Kidney (tissue), 14 donors: Measurements from ENCODE around the gene ACVR2B. TPM values are rescaled to one million over a fixed set of nuclear protein-coding genes. Genes with fewer than 3 reads are reported as not detected.
"Not testable (repeated sequence)": the region's sequence is repeated elsewhere in the genome, so short reads cannot be mapped to it uniquely, and the experiment has no call there.

ENCODE experiments used
- DNase-seq, 5 donors: peaks; one replicate each; pipeline ENCODE4 v3.0.0-alpha.2; 2013 to 2020
- FAIRE-seq: peaks from 2 replicates; lab custom pipeline; 2012; peaks lifted over from hg19 to GRCh38; lab: Jason Lieb, UNC
- H3K27ac ChIP-seq, 2 donors: one replicate each; pipeline ENCODE4 v1.7.0; 2013; ENCODE audit warnings: low read depth in 2 of 2, low read length in 2 of 2, inconsistent platforms in 1 of 2
- H3K27me3 ChIP-seq: one replicate; pipeline ENCODE4 v1.7.1; 2013; ENCODE audit warnings: low read length, inconsistent platforms; ENCODE audit not compliant: control insufficient read depth, insufficient read depth
- H3K36me3 ChIP-seq, 3 donors: one replicate each; pipeline versions ENCODE4 v1.7.0 to v1.7.1; 2013; ENCODE audit warnings: low read length in 3 of 3, control low read depth in 1 of 3, inconsistent platforms in 1 of 3; ENCODE audit not compliant: insufficient read depth in 3 of 3, control insufficient read depth in 2 of 3
- H3K4me1 ChIP-seq, 3 donors: one replicate each; pipeline versions ENCODE4 v1.7.0 to v1.7.1; 2013; ENCODE audit warnings: low read length in 3 of 3, inconsistent platforms in 1 of 3, low read depth in 1 of 3; ENCODE audit not compliant: control insufficient read depth in 2 of 3, insufficient read depth in 2 of 3
- H3K4me3 ChIP-seq, 3 donors: one replicate each; pipeline versions ENCODE4 v1.7.0 to v1.8.1; 2013; ENCODE audit warnings: low read length in 3 of 3, control low read depth in 1 of 3, inconsistent platforms in 1 of 3
- H3K9ac ChIP-seq, 3 donors: one replicate each; pipeline versions ENCODE4 v1.7.0 to v1.7.1; 2013; ENCODE audit warnings: low read length in 3 of 3, control low read depth in 1 of 3, inconsistent platforms in 1 of 3
- H3K9me3 ChIP-seq, 3 donors: one replicate each; pipeline versions ENCODE4 v1.7.0 to v1.7.1; 2013; ENCODE audit warnings: low read length in 3 of 3, control low read depth in 1 of 3, inconsistent platforms in 1 of 3; ENCODE audit not compliant: control insufficient read depth in 2 of 3, insufficient read depth in 1 of 3
- CTCF ChIP-seq: IDR thresholded peaks from 3 replicates; pipeline ENCODE4 v1.5.1; 2012; ENCODE audit warnings: mild to moderate bottlenecking, moderate library complexity, borderline replicate concordance; ENCODE audit not compliant: insufficient read depth; ENCODE audit errors: extremely low read depth
- intact Hi-C: fragments of 100-400 bp; cut with DNase I; formaldehyde crosslinking; loops from one replicate; pipeline ENCODE4 v1.11.1; 2022
- polyA plus RNA-seq: library from polyadenylated mRNA; stranded (reverse); fragments of 350-450 nt; fragmentation: Illumina TruSeq; extraction: RNeasy Lipid Tissue Mini Kit (QIAGEN cat#74804); gene quantifications from one replicate; pipeline ENCODE4 v1.2.3, GENCODE V29; 2014; ENCODE audit warnings: low read depth, low replicate concordance; ENCODE audit not compliant: insufficient read depth
- total RNA-seq: library from RNA; stranded (reverse); fragmentation: NEBNext Ultra II Directional; extraction: Animal tissue kit (Norgen Biotek cat#: 25700); gene quantifications from one replicate; pipeline ENCODE4 v1.2.1, GENCODE V29; 2021
- donor health status: control.
- donor health status: control.
- donor health status: control.
- donor health status: control.
- donor health status: control.
- donor health status: DM: yes; HTN: yes; CAD: no.
- donor health status: Normal renal cell carcinoma (clear cell type).

The ACVR2B gene
- total and polyA plus RNA-seq, 2 donors from 2014 or later, result 1.2 to 11.2 TPM

- no peak for TF ChIP-seq CTCF
- Histone ChIP-seq H3K36me3 (peaks cover 0 to 4% (median 0%) of the 10 kb centered on the region in 3 donors), H3K27me3 (no peaks in the 10 kb centered on the region), H3K9me3 (no peaks in the 10 kb centered on the region), H3K4me1 (no peaks in the 10 kb centered on the region), H3K4me3 (no peak overlapping the region), H3K27ac (no peak overlapping the region), H3K9ac (no peak overlapping the region)
- intact Hi-C loops, result no loop called here
- DNase-seq (no peak), FAIRE-seq (no peak)
These were observed 31.9 kb upstream of the ACVR2B start for GRCh38 chr3:38421679-38422336.

- not testable (repeated sequence) for FAIRE-seq, DNase-seq
These were observed 26.8 kb upstream of the ACVR2B start for GRCh38 chr3:38426798-38427426.

GRCh38 chr3:38432871-38433658, 20.6 kb upstream of the ACVR2B start:
- H3K36me3 ChIP-seq, intact Hi-C loops, FAIRE-seq, H3K4me3 ChIP-seq, DNase-seq, H3K27me3 ChIP-seq, H3K9ac ChIP-seq, H3K4me1 ChIP-seq, H3K27ac ChIP-seq: not testable (repeated sequence)
- peaks cover 0 to 17% (median 3%) of the 10 kb centered on the region in 3 donors for H3K9me3 ChIP-seq

More at GRCh38 chr3:38426798-38427426, 26.8 kb upstream of the ACVR2B start:
- H3K9me3 ChIP-seq, H3K27me3 ChIP-seq, H3K4me3 ChIP-seq, H3K4me1 ChIP-seq, H3K9ac ChIP-seq, intact Hi-C loops, H3K27ac ChIP-seq, H3K36me3 ChIP-seq: not testable (repeated sequence)

GRCh38 chr3:38433661-38434060, 20.0 kb upstream of the ACVR2B start:
- H3K9ac ChIP-seq, intact Hi-C loops, H3K27ac ChIP-seq, FAIRE-seq, H3K27me3 ChIP-seq, H3K4me1 ChIP-seq, H3K36me3 ChIP-seq, H3K4me3 ChIP-seq, DNase-seq: not testable (repeated sequence)
- H3K9me3 ChIP-seq, result peaks cover 0 to 17% (median 3%) of the 10 kb centered on the region in 3 donors

GRCh38 chr3:38438436-38439069, 15.1 kb upstream of the ACVR2B start:
- H3K27ac ChIP-seq, DNase-seq, H3K4me3 ChIP-seq, FAIRE-seq, H3K9ac ChIP-seq, H3K36me3 ChIP-seq, H3K4me1 ChIP-seq, intact Hi-C loops, H3K27me3 ChIP-seq, H3K9me3 ChIP-seq: not testable (repeated sequence)

- H3K27ac ChIP-seq, FAIRE-seq, intact Hi-C loops, H3K36me3 ChIP-seq, H3K9ac ChIP-seq, H3K9me3 ChIP-seq, H3K27me3 ChIP-seq, DNase-seq, H3K4me3 ChIP-seq, H3K4me1 ChIP-seq: not testable (repeated sequence)
These were observed 10.5 kb upstream of the ACVR2B start for GRCh38 chr3:38443205-38443604.
